B cell (primary cell): ENCODE results near the gene SPATA2L.
"Not testable (repeated sequence)": the region's sequence is repeated elsewhere in the genome, so short reads cannot be mapped to it uniquely, and the experiment has no call there.

ENCODE experiments used
- EZH2 ChIP-seq: IDR thresholded peaks from 2 replicates; pipeline ENCODE4 v1.6.1; 2012; ENCODE audit warnings: borderline replicate concordance, low read depth, mild to moderate bottlenecking, moderate library complexity, low read length; ENCODE audit not compliant: insufficient read depth, poor library complexity, severe bottlenecking
- TF ChIP-seq, protein P1 (sequence below): fragments of 200-600 bp; IDR thresholded peaks from one replicate; pipeline ENCODE4 v1.8.0; 2022; ENCODE audit warnings: antibody characterized with exemption, mild to moderate bottlenecking

DNA sequence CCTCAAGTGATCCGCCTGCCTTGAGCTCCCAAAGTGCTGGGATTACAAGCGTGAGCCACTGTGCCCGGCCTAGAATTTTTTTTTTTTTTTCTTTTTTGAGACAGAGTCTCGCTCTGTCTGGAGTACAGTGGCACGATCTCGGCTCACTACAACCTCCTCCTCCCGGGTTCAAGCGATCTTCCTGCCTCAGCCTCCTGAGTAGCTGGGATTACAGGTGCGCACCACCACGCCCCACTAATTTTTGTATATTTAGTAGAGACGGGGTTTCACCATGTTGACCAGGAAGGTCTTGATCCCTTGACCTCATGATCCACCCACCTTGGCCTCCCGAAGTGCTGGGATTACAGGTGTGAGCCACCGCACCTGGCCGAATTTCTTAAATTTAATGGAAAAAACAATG lies 2.8 kb downstream of the SPATA2L start:
- TF ChIP-seq EZH2 = not testable (repeated sequence)
- TF ChIP-seq, protein P1, sequence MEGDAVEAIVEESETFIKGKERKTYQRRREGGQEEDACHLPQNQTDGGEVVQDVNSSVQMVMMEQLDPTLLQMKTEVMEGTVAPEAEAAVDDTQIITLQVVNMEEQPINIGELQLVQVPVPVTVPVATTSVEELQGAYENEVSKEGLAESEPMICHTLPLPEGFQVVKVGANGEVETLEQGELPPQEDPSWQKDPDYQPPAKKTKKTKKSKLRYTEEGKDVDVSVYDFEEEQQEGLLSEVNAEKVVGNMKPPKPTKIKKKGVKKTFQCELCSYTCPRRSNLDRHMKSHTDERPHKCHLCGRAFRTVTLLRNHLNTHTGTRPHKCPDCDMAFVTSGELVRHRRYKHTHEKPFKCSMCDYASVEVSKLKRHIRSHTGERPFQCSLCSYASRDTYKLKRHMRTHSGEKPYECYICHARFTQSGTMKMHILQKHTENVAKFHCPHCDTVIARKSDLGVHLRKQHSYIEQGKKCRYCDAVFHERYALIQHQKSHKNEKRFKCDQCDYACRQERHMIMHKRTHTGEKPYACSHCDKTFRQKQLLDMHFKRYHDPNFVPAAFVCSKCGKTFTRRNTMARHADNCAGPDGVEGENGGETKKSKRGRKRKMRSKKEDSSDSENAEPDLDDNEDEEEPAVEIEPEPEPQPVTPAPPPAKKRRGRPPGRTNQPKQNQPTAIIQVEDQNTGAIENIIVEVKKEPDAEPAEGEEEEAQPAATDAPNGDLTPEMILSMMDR = not testable (repeated sequence)
